GM21423 (cell line): ENCODE data around the gene FSTL3.
"Not testable (repeated sequence)": the region's sequence is repeated elsewhere in the genome, so short reads cannot be mapped to it uniquely, and the experiment has no call there.

ENCODE experiments used
- ATAC-seq: cut with Tn5 transposase; IDR thresholded peaks from one replicate; pipeline ENCODE4 v1.9.1; 2021; ENCODE audit warnings: mild to moderate bottlenecking, moderate library complexity; ENCODE audit not compliant: unreplicated experiment

Gene FSTL3

DNA sequence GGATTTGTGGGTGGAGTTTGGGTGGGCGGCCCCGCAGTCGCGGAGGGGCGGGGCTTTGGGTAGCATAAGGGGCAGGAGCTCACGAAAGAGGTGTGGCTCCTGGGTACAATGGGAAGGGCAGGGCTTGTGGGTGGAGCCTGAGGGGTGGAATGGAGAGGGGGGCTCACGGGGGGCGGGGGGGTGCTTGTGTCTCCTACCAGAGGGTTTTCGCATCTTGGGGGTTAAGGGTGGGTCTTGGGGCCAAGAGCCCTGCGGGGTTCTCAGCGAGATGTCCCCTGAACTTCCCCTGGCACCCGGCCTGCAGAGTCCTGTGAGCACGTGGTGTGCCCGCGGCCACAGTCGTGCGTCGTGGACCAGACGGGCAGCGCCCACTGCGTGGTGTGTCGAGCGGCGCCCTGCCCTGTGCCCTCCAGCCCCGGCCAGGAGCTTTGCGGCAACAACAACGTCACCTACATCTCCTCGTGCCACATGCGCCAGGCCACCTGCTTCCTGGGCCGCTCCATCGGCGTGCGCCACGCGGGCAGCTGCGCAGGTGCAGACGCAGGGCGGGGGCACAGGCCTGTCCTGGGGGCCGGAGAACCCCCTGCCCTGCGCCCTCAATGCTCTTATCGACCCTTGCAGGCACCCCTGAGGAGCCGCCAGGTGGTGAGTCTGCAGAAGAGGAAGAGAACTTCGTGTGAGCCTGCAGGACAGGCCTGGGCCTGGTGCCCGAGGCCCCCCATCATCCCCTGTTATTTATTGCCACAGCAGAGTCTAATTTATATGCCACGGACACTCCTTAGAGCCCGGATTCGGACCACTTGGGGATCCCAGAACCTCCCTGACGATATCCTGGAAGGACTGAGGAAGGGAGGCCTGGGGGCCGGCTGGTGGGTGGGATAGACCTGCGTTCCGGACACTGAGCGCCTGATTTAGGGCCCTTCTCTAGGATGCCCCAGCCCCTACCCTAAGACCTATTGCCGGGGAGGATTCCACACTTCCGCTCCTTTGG lies 5.1 kb downstream of the FSTL3 start:
- no peak for ATAC-seq

DNA sequence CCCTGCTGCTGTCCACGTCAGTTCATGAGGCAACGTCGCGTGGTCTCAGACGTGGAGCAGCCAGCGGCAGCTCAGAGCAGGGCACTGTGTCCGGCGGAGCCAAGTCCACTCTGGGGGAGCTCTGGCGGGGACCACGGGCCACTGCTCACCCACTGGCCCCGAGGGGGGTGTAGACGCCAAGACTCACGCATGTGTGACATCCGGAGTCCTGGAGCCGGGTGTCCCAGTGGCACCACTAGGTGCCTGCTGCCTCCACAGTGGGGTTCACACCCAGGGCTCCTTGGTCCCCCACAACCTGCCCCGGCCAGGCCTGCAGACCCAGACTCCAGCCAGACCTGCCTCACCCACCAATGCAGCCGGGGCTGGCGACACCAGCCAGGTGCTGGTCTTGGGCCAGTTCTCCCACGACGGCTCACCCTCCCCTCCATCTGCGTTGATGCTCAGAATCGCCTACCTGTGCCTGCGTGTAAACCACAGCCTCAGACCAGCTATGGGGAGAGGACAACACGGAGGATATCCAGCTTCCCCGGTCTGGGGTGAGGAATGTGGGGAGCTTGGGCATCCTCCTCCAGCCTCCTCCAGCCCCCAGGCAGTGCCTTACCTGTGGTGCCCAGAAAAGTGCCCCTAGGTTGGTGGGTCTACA lies 6.6 kb downstream of the FSTL3 start:
- no peak for ATAC-seq

DNA sequence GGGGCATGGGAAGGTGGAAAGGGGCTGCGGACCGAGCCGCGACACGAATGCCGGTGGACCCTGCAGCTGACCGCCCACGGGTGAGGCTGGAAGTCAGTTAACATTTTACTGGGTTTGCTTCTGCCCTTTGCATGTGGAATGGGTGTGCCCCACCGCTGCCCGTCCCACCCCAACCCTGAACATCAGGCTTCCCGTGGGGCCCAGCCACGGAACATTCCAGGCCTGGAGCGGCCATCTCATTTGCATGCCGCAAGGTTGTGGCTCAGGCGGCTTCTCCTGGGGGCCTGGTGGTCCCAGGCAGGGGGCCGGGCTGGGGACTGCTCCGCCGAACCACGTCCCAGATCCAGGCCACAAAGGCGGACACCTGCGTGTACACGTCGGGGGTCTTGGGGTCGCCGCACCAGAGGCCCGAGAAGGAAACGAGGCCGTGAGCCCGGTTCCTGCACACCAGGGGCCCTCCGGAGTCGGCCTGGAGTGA lies 9.3 kb downstream of the FSTL3 start:
- no peak for ATAC-seq

GRCh38 chr19:686589-687297 lies 10.6 kb downstream of the FSTL3 start:
- no peak for ATAC-seq

DNA sequence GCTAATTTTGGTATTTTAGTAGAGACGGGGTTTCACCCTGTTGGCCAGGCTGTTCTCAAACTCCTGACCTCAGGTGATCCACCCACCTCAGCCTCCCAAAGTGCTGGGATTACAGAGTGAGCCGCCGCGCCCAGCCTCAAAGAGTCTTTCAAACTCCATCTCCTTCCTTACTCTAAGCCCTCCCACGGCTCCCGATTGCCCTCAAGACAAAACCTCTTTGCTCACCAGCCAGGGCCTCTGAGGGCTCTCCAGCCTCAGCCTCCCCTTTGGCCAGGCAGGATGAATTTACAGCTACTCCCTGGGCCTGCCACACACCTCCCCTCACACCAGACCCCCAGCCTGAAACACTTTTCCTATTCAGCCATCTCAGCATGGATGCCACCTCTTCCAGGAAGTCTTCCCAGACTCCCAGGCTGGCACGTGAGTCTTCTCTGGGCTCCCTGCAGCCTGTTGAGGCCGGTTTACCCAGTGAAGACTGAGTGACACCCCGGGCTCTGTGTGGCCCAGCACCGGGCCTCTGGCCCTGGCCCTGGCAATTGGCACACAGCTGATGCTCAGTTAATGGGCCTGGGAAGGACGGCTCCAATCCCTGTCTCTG lies 11.5 kb downstream of the FSTL3 start:
- no peak for ATAC-seq

- ATAC-seq = no peak
These were observed 12.0 kb downstream of the FSTL3 start for GRCh38 chr19:688214-688613.

DNA sequence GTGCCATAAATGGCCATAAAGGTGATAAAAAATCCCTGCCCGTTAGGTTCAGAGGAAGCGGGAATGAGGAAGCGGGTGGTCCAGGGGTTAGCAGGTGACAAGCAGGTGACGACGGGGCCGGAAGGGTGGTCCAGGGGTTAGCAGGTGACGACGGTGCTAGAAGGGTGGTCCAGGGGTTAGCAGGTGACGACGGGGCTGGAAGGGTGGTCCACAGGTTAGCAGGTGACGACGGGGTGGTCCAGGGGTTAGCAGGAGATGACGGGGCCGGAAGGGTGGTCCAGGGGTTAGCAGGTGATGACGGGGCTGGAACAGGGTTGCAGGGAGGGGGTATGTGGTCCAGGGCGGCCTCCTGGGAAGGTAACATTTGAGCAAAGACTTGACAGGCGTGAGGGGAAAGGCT lies 12.8 kb downstream of the FSTL3 start:
- no peak for ATAC-seq

DNA sequence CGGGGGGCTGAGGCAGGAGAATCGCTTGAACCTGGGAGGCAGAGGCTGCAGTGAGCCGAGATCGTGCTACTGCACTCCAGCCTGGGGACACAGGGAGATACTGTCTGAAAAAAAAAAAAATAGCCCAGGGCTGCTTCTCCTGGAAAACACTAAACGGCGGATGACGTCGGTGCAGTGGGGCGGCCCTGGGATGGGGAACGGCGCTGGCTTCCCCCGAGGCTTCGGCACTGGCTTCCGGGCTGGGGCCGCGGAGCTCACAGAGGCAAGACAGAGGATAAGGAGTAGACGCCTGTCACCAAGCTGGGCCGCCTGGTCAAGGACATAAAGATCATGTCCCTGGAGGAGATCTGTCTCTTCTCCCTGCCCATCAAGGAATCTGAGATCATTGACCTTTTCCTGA lies 14.0 kb downstream of the FSTL3 start:
- ATAC-seq = no peak

DNA sequence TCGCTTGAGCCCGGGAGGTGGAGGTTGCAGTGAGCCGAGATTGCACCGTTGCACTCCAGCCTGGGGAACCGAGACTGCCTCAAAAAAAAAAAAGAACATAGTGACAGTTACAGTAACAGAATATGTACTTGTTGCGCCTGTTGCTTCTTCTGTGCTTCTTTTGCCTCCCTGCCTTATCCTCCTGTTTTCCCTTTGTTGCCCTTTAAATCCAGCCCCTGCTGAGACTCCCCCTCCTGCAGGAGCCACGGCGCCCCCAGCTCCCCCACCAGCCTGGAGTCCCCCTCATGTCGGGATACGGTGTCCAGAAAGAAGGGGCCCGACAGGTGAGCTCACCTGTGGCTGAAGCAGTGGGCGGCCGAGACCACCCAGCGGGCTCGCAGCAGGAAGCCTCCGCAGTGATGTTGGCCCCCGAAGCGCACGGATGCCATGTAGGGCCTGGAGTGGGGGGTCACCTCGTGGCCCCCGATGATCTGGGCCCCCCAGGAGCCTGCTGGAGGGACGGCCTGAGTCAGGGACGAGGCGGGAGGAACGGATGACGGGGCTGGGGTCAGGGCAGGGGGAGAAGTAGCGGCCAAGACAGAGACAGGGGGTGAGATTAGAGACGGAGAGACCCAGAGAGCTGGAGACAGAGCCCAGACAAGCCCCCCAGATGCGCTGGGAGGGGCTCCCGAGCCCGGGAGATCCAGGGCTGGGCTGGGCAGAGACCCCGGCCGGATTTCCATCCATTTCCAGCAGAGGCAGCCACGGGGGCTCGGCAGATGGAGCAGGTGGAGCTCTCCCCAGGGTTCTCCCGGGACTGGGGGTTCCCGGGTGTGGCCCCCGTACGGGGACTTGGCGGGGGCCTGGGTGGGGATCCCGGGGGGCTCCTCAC lies 18.5 kb downstream of the FSTL3 start:
- ATAC-seq = no peak

DNA sequence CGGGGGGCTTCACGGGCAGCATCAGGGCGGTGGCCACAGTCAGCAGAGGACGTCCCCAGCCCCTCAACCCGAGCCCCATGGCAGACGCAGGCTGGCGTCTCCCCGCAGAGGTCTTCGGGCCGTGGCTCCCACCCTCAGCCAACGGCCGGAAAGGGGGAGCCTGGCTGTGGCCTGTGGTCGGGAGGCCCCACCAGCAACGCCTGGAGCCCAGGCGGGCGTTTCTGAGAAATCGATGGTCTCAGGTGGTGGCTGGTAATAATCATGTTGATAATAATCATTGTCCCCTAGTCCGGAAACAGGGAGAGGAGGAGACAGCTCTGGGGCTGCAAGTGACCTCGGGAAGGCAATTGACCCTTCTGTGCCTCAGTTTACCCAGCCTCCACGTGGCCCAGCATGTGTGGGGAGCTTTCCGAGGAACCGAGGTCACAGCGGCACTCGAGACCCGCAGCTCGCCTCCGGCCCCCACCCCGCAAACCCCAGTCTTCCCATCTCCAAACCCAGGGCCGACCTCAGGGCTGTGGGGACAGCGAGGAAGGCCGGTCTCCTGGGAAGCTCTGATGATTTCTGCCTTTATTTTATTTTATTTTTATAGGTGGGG lies 19.3 kb downstream of the FSTL3 start, which contains the start of gene PRSS57:
Gene PRSS57, minus strand, starts transcription at position 101 of the 598 bp plus-strand sequence. Its CDS starts 22 bp downstream, at position 79.
- ATAC-seq = no peak

GRCh38 chr19:698529-698928 lies 22.3 kb downstream of the FSTL3 start:
- ATAC-seq = not testable (repeated sequence)

DNA sequence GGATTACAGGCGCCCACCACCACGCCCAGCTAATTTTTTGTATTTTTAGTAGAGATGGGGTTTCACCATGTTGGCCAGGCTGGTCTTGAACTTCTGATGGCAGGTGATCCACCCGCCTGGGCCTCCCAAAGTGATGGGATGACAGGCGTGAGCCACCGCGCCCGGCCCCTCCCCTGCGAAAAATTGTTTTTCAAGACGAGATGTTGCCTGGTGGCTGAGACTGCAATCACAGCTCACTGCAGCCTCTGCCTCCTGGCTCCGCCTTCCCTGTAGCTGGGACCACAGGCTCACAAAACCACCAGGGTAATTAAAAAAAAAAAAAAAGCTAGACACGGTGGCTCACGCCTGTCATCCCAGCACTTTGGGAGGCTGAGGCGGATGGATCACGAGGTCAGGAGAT lies 23.7 kb downstream of the FSTL3 start:
- ATAC-seq = not testable (repeated sequence)

- not testable (repeated sequence) for ATAC-seq
These were observed 26.7 kb downstream of the FSTL3 start for GRCh38 chr19:702847-703246.

- no peak for ATAC-seq
These were observed 27.1 kb downstream of the FSTL3 start for GRCh38 chr19:703329-703650.

GRCh38 chr19:703651-704446 lies 27.7 kb downstream of the FSTL3 start:
- ATAC-seq = no peak

GRCh38 chr19:704447-704741 lies 28.2 kb downstream of the FSTL3 start:
- no peak for ATAC-seq

DNA sequence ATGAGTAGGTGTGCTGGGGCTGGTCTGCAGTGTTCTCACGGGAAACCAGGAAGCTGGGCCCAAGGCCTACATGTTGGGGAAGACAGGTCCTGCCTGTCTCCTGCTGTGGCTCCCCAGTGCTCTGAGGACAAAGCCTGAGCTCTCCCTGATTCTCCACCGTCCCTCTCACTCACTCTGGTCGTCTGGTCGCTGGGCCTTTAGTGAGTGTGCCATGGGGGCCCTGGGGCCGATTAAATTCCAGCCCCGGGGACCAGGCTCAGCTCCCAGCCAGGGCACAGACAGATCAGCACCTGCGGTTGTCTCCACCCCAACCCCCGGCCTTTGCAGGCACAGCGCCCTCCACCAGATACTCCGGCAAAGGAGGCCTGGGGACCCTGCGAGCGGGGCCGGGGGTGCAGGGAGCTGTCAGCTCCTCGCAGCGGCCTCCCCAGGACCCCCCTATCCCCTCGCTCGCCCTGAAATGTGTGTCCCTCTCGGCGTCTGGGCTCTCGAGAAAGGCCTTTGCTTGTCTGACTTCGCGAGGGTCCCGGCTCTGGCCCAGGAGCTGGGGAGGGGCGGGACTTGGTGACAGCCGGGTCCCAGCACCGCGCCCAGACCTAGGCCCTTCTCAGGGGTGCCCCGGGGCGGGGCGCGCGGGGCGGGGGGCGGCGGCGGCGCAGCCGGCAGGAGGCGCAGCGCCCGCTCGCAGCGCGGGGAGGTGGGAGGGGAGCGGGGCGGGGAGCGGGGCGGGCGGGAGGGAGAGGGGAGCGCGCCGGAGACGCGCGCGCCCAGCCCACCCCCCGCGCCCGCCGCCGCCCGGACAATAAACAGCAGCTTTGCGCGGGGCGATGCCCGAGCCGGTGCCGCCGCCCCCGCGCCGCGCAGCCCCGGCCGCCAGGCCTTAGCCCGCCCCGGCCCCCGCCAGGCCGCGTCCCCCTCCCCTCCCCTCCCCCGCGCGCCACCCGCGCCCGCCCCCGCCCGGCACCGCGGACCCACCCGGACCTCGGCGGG lies 32.3 kb downstream of the FSTL3 start, which contains the start of gene PALM:
Gene PALM, plus strand, starts transcription at position 782 of the 990 bp plus-strand sequence. CDS start 212 bp downstream, outside the sequence.
- ATAC-seq = no peak
